ENCODE measurements around the gene FAM117B.
"Not testable (repeated sequence)": the region's sequence is repeated elsewhere in the genome, so short reads cannot be mapped to it uniquely, and the experiment has no call there.

The FAM117B gene

GRCh38 chr2:202703091-202703490, 68.3 kb downstream of the FAM117B start:
- peak; percentile 82 for DNase-seq (ENCODE audit: low read depth)

- no peak for DNase-seq (ENCODE audit: low read depth)
Measured at GRCh38 chr2:202704248-202704647, 69.5 kb downstream of the FAM117B start.

- DNase-seq (ENCODE audit: low read depth), result no peak
Measured at GRCh38 chr2:202705446-202706020, 70.8 kb downstream of the FAM117B start.

GRCh38 chr2:202714971-202715935, 80.5 kb downstream of the FAM117B start:
- DNase-seq (ENCODE audit: low read depth), result not testable (repeated sequence)

GRCh38 chr2:202716114-202716718, 81.4 kb downstream of the FAM117B start:
- DNase-seq (ENCODE audit: low read depth), result no peak

GRCh38 chr2:202716953-202717597, 82.3 kb downstream of the FAM117B start:
- DNase-seq (ENCODE audit: low read depth), result no peak

DNA sequence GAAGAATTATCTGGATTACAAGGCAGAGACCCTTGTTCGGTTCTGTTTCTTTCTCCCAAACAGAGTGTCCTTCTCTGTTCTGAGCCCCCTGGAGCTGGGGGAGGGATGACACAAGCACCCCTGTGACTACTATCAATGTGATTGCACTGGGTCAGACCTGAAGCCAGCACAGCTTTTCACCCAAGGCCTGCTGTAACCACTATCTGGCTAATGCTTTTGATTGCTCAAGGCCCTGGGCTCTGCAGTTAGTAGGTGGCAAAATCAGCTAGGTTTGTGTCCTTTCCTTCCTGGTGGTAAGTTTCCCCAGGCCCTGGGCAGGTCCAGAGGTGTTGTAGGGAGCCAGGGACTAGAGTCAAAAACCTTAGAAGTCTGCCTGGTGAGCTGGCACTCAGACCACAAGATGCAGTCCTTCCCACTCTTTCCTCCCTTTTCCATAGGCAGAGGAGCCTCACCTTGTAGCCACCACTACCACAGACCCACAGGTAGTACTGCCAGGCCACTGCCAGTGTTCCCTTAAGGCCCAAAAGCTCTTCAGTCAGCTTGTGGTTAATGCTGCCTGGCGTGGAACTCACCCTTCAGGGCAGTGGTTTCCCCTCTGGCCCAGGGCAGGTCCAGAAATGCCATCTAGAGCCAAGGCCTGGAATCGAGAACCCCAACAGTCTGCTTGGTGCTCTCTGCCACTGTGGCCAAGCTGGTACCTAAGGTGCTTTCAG, 83.0 kb downstream of the FAM117B start:
- no peak for DNase-seq (ENCODE audit: low read depth)

DNA sequence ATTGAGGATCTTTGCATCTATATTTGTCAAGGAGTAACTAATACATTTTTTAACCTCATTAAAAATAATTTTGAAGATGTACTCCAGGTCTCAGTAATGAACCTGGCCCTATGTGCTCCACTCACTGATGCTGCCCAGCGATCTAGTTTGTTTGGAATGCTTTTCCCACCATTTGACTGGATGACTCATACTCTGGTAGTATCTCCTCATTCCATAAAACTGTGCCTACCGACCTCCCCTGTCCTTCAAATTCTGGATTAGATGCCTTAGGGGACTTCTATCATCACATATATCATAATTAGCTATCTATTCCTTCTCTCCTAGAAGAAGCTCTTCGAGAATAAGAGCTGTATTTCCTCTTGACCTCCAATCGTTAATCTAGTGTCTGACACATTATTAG, 83.8 kb downstream of the FAM117B start:
- peak; percentile 70 for DNase-seq (ENCODE audit: low read depth)

GRCh38 chr2:202720226-202720625, 85.5 kb downstream of the FAM117B start:
- DNase-seq (ENCODE audit: low read depth), result no peak

DNA sequence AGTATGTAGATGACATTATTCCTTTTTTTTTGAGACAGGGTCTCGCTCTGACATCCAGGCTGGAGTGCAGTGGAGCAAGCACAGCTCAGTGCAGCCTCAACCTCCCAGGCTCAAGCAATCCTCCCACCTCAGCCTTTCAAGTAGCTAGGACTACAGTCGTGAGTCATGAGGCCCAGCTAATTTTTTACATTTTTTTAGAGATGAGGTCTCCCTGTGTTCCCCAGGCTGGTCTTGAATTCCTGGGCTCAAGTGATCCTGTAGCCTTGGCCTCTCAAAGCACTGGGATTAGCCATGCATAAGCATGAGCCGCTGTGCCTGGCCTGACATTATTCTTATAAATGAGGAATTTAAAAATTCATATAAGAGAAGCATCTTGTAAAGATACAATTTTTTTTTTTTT, 86.9 kb downstream of the FAM117B start:
- peak; percentile 94 for DNase-seq (ENCODE audit: low read depth)

GRCh38 chr2:202723746-202724145, 89.0 kb downstream of the FAM117B start:
- peak; percentile 63 for DNase-seq (ENCODE audit: low read depth)

GRCh38 chr2:202726070-202726469, 91.3 kb downstream of the FAM117B start:
- peak; percentile 77 for DNase-seq (ENCODE audit: low read depth)

DNA sequence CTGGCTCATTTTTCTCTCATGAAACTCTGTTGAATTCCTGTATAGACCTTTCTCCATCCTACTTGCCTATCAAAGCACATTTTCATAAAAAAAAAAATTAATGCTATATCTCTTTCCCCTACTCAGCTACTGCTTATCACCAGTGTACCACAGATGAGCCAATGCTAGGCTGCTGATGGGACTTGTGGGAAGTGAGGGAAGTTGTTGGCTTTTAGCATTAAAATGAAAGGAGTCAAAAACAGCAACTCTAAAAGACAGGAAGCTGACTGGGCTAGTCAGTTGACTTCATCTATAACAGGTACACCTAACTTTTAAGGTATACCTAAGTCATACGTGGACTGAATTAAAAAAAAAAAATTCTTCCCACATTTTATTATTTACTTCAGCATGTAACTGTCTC, 102.1 kb downstream of the FAM117B start:
- no peak for DNase-seq (ENCODE audit: low read depth)

DNA sequence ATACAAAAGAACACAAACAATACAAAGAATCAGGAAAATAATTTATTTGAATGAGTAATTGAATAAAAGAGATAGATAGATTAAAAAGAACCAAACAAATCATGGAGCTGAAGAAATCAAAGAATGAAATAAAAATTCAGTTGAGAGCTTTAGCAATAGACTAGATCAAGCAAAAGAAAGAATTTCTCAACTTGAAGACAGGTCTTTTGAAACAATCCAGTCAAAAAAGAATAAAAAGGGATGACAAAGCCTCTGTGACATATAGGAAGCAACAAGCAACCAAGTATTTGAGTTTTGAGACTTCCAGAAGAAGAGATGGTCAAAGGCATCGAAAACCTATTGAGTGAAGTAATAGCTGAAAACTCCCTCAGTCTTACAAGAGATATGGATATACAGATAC, 108.8 kb downstream of the FAM117B start:
- no peak for DNase-seq (ENCODE audit: low read depth)

DNA sequence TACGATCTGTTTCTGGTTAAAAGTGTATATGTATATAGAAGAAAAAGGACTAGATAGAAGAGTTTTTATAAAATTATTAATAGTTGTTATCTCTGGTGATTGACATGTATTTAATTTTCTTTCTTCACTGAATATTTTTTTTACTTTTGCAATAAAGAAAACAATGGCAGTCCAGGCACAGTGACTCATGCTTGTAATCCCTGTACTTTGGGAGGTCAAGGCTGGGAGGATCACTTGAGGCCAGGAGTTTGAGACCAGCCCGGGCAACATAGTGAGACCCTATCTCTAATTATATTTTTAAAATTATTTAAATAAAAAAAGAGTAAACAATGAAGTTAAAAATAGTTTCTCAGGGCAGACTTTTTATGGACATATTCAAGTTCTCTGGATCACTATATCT, 114.7 kb downstream of the FAM117B start:
- peak; percentile 17 for DNase-seq (ENCODE audit: low read depth)

DNA sequence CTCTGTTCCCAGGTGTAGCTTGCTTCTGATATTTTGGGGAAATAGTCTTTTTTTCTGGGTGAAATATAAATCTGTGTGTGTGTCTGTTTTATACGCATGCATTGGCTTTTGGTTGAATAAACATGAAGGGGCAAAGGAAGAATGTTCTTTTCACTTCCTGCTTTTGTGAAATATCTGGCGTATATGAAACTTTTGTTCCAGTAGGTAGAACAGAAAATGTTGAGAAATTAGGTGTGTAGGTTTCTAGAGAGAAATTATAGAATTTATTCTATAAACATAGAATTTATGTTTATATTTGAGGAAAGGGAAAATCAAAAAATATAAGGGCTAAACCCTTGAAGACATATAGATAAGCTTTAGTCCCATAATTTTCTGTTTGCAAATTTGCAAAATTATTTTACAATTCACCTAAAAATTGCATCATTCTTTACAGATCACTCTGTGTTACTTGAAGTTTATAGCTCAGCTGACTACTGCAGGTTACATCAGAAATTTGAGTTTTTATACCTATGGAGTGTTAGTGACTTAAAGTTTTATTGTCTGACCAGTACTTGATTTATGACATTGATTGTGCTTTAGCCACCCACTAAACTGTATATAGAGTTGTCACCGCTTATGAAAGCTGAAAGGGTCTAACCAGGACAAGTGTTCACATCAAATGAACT, 116.1 kb downstream of the FAM117B start:
- DNase-seq (ENCODE audit: low read depth), result no peak

DNA sequence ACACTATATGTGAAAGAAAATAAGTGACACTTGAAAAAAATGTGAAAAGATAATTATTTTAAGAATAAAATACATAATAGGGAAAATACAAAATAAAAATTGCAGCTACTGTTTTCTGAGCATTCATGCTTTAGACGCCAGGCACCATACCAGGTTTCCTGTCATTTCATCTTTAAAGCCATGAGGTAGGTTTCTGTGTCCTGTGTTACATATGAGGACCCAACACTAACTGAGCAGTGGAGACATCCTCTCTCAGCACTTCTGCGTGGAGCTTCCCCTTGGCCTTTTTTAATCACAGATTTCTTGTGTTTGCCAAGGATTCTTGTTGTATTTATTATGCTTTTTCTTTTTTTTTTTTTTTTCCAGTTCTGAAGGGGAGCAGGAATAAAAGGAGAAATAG, 117.3 kb downstream of the FAM117B start:
- no peak for DNase-seq (ENCODE audit: low read depth)

GRCh38 chr2:202754936-202755335, 120.2 kb downstream of the FAM117B start:
- DNase-seq (ENCODE audit: low read depth), result no peak

GRCh38 chr2:202756598-202756997, 121.8 kb downstream of the FAM117B start:
- no peak for DNase-seq (ENCODE audit: low read depth)

- no peak for DNase-seq (ENCODE audit: low read depth)
Measured at GRCh38 chr2:202757339-202757738, 122.6 kb downstream of the FAM117B start.

DNA sequence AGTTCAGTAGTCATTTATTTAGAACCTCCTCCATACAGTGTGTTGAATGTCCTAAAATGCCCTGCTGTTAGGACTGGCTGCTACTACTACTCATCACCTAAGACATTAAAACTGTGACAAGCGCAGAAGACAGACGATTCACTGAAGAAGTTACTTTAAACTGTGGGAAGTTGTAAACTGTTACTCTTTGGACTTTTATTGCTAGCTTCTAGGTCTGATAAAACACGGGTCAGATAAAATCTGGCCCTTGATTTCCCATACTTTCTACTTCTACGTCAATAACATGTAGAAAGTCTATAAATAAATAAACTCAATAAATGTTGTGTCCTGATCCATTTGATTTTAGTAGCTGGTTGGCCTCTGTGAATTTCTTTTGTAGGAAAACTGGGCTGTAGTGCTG, 123.4 kb downstream of the FAM117B start:
- no peak for DNase-seq (ENCODE audit: low read depth)
